Coronary artery (tissue), 2 donors: ENCODE measurements around the gene SPANXB1.
"Not testable (repeated sequence)": the region's sequence is repeated elsewhere in the genome, so short reads cannot be mapped to it uniquely, and the experiment has no call there.

Experiments
- DNase-seq: peaks from one replicate; pipeline ENCODE4 v3.0.0-alpha.2; 2017; ENCODE audit warnings: low spot score
- H3K27ac ChIP-seq, 2 donors: fragments of 200-600 bp; sonication (generic); one replicate each; pipeline ENCODE4 v1.5.1; 2016 to 2019
- H3K4me3 ChIP-seq: fragments of 200-600 bp; sonication (generic); 2 replicates; pipeline ENCODE4 v1.5.1; 2016; ENCODE audit warnings: mild to moderate bottlenecking, moderate library complexity
- TF ChIP-seq, protein P1 (sequence below): fragments of 200-600 bp; sonication (generic); IDR thresholded peaks from one replicate; pipeline ENCODE4 v1.5.1; 2019; ENCODE audit warnings: antibody characterized with exemption

The SPANXB1 gene, protein sequence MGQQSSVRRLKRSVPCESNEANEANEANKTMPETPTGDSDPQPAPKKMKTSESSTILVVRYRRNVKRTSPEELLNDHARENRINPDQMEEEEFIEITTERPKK

DNA sequence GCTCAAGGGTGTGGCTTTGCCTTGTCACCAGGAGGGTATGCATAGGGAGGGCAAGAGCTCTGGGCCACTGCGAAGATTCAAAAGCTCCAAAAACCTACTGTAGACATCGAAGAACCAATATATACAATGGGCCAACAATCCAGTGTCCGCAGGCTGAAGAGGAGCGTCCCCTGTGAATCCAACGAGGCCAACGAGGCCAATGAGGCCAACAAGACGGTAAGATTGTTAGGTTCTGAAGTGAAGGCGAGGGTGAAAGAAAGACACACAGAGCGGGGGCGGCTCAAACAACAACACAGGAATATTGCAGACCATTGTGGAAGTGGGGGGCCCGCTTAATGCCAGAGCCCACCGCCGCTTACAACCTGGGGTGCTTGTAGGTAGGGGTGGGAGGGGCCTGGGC is at the start of gene SPANXB1:
SPANXB1 (plus strand) TSS at position 27 of the 400 bp plus-strand sequence; CDS start at position 127, 100 bp downstream.
- DNase-seq, H3K27ac ChIP-seq, H3K4me3 ChIP-seq: not testable (repeated sequence)

DNA sequence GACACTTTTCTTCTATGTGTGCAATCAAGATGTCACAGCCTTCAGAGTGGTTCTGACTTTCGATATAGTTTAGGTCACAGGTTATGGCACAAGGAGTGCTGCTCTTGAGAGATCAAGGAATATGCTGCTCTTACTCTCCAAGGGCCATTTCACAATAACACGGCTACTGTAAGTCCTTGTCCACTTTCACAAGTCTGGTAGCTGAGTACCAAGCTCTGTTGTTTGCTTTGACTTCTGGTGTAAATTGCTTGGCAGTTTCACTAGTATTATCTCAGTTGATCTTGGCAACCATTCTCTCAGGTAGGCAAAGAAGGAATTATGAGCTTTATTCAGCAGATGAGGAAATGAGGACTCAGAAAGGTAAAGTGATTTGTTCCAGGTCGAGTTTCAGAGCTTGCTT is 35.4 kb upstream of the SPANXB1 start:
- Histone ChIP-seq H3K27ac (no peak overlapping the region), H3K4me3 (no peak overlapping the region)
- DNase-seq, result no peak

DNA sequence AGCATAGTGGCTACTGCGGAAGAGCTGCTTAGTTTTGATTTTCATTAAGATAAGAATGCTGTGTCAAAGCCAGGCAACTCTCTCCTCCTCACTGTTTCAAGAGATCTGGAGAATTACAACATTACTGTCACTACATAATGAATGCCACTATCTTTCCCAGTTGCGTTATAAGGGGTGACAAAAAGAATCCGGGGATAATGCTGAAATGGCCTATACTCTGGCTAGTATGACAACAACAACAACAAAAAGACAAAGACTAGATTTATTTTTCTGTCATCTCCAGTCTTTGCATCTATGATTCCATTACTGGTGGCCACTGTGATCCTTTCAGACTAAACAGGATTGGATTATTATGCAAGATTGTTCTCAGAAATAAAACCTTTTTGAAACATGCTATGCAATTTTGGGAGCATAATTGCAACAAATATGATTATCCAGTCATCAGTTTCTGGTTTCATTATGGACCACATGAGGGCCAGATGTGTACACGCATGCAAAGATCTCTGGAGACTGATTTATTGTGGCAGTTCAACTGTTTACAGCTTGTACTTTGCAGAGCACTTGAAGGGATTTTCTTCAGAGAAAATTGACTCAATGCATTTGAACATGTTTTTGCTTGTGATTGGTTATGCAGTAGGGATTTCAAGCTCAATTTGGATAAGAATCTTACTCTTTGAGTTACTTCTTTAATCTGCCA is 31.1 kb upstream of the SPANXB1 start:
- DNase-seq, result no peak
- H3K27ac ChIP-seq, result no peak overlapping the region
- TF ChIP-seq, protein P1, sequence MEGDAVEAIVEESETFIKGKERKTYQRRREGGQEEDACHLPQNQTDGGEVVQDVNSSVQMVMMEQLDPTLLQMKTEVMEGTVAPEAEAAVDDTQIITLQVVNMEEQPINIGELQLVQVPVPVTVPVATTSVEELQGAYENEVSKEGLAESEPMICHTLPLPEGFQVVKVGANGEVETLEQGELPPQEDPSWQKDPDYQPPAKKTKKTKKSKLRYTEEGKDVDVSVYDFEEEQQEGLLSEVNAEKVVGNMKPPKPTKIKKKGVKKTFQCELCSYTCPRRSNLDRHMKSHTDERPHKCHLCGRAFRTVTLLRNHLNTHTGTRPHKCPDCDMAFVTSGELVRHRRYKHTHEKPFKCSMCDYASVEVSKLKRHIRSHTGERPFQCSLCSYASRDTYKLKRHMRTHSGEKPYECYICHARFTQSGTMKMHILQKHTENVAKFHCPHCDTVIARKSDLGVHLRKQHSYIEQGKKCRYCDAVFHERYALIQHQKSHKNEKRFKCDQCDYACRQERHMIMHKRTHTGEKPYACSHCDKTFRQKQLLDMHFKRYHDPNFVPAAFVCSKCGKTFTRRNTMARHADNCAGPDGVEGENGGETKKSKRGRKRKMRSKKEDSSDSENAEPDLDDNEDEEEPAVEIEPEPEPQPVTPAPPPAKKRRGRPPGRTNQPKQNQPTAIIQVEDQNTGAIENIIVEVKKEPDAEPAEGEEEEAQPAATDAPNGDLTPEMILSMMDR, result no peak
- H3K4me3 ChIP-seq, result no peak overlapping the region

More for the DNA sequence above, 35.4 kb upstream of the SPANXB1 start:
- TF ChIP-seq, protein P1, result no peak

DNA sequence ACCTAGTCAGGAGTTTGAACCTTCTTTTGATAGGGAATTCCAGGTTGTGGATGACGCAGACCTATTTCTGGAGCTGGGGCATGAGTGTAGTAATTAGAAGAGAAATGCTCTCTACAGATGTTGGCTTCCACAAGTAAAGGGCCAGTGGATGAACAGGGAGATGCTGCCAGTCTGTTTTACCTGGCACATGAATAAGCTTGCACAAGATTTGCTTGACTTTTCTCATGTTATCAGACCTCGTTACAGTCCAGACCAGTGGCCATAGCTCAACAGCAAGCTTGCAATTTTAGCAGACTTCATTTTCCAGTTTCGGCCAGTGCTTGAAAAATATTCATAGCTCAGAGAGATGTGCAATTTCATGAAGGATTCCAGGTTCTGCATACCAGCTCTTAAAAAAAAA is 26.9 kb upstream of the SPANXB1 start:
- DNase-seq, result no peak

DNA sequence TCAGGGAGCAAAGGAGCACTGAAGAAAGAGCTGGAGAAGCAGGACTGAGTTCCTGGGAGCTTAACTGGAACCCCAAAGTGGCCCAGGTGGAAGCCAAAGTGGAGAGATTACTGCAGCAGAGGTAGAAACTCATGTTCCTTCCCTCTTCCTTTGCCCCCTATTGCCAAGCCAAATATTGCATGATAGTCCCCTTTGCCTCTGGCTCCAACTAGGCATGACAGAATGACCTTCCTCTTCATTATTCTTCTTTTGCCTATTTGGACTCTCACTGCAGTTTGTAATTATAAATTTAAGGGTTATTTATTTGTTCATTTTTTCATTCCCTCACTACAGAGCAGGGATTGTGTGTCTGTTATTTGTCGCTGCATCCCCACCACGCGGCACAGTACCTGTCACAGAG is 22.1 kb upstream of the SPANXB1 start:
- TF ChIP-seq, protein P1, result no peak
- no peak overlapping the region for H3K27ac ChIP-seq
- no peak overlapping the region for H3K4me3 ChIP-seq
- DNase-seq, result no peak

More for the DNA sequence above, 26.9 kb upstream of the SPANXB1 start:
- no peak overlapping the region for H3K4me3 ChIP-seq
- no peak overlapping the region for H3K27ac ChIP-seq
- TF ChIP-seq, protein P1, result no peak

DNA sequence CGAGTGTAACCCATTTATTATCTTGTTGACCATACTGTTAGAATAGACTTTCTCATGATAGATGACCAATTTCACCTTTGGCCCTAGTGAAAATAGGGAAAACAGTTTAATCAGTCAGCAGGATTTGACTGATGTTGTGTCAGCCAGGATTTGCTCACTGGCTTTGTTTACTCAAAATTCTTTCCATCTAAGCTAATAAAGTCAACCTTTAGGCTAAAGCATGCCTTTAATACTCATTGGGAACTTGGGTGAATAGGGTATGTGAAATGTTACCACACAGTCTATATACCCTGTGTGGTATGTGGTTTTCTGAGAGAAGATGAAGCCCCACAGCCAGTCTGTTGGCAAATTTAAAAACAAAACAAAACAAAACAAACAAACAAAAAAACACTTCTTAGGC is 18.7 kb upstream of the SPANXB1 start:
- Histone ChIP-seq H3K4me3 (no peak overlapping the region), H3K27ac (no peak overlapping the region)
- TF ChIP-seq, protein P1, result no peak
- DNase-seq, result no peak

DNA sequence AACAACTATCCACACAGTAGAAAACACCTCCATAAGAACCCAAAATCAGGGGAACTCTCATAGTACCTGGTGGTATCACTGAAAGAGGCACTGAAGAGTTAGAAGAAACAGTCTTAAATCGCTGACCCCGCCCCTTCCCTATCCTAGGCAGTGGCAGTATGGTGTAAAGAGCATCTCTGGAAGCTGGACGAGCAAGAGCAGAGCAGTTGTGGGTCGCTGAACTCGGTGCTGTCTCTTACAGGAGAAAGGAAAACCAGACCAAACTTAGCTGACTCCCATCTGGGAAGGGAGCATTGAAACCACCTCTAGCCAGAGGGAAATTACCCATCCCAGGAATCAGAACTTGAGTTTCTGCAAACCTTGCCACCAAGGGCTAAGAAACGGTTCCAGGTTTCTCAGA is 2.8 kb downstream of the SPANXB1 start:
- not testable (repeated sequence) for H3K27ac ChIP-seq, H3K4me3 ChIP-seq, DNase-seq

DNA sequence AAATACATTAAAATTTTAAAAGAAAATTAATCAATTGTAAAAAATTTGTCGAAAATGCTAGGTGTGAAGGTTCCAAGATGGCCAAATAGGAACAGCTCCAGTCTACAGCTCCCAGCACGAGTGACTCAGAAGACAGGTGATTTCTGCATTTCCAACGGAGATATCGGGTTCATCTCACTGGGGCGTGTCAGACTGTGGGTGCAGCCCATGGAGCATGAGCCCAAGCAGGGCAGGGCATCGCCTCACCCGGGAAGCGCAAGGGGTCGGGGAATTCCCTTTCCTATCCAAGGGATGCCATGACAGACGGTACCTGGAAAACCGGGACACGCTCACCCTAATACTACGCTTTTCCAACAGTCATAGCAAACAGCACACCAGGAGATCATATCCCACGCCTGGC is 41.9 kb downstream of the SPANXB1 start:
- not testable (repeated sequence) for H3K27ac ChIP-seq, H3K4me3 ChIP-seq, DNase-seq

DNA sequence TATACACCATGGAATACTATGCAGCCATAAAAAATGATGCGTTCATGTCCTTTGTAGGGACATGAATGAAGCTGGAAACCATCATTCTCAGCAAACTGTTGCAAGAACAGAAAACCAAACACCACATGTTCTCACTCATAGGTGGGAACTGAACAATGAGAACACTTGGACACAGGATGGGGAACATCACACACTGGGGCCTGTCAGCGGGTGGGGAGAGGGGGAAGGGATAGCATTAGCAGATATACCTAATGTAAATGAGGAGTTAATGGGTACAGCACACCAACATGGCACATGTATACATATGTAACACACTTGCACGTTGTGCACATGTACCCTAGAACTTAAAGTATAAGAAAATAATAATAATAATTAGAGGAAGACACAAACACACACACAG is 47.5 kb downstream of the SPANXB1 start:
- DNase-seq, H3K4me3 ChIP-seq, H3K27ac ChIP-seq: not testable (repeated sequence)

DNA sequence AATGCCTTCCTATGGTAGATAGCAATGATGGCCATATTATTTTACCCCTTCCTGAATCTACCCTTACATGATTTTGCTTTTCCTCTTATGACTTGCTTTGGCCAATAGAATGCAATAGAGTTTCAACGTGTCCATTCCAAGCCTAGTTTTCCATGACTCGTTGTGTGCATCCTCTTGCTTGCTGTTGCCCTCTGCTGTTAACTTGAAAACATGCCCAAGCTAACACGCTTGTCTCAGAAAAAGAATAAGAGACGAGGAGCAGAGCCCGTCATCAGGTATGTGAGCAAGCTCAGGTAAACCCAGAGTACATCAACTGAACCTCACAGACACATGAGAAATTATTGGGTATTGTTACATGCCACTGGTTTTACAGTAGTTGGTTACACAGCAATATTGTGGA is 49.7 kb downstream of the SPANXB1 start:
- not testable (repeated sequence) for DNase-seq

More for the DNA sequence above, 49.7 kb downstream of the SPANXB1 start:
- not testable (repeated sequence) for H3K4me3 ChIP-seq, H3K27ac ChIP-seq
